Lower lobe of right lung (tissue), 1 donor: ENCODE measurements around the gene DCUN1D2. TPM values are rescaled to one million over a fixed set of nuclear protein-coding genes. Genes with fewer than 3 reads are reported as not detected.

Experiments
- total RNA-seq: library from RNA; stranded (reverse); fragmentation: NEBNext Ultra II Directional; extraction: Animal tissue kit (Norgen Biotek cat#: 25700); gene quantifications from one replicate; pipeline ENCODE4 v1.2.1, GENCODE V29; 2021
- donor health status: DM: no; HTN: yes; CAD: no; lungs with severe emphysema.

Gene DCUN1D2
- total RNA-seq, 1 donor from 2014 or later: 16.8 TPM

Other genes with a start within 250 kb of the DCUN1D2 start
- 353 TPM for gene LAMP1, start 193.5 kb downstream of the DCUN1D2 start, total RNA-seq
- 4.2 TPM for gene GRTP1, start 126.6 kb downstream of the DCUN1D2 start, total RNA-seq
- gene ADPRHL1, start 37.2 kb downstream of the DCUN1D2 start, total RNA-seq: 2.7 TPM
- 47.0 TPM for gene TFDP1, start 94.0 kb upstream of the DCUN1D2 start, total RNA-seq
- gene ATP4B, start 167.5 kb upstream of the DCUN1D2 start, total RNA-seq: not detected
- not detected for gene GRK1, start 176.5 kb upstream of the DCUN1D2 start, total RNA-seq